ENCODE results near the gene ZIC2.

DNA sequence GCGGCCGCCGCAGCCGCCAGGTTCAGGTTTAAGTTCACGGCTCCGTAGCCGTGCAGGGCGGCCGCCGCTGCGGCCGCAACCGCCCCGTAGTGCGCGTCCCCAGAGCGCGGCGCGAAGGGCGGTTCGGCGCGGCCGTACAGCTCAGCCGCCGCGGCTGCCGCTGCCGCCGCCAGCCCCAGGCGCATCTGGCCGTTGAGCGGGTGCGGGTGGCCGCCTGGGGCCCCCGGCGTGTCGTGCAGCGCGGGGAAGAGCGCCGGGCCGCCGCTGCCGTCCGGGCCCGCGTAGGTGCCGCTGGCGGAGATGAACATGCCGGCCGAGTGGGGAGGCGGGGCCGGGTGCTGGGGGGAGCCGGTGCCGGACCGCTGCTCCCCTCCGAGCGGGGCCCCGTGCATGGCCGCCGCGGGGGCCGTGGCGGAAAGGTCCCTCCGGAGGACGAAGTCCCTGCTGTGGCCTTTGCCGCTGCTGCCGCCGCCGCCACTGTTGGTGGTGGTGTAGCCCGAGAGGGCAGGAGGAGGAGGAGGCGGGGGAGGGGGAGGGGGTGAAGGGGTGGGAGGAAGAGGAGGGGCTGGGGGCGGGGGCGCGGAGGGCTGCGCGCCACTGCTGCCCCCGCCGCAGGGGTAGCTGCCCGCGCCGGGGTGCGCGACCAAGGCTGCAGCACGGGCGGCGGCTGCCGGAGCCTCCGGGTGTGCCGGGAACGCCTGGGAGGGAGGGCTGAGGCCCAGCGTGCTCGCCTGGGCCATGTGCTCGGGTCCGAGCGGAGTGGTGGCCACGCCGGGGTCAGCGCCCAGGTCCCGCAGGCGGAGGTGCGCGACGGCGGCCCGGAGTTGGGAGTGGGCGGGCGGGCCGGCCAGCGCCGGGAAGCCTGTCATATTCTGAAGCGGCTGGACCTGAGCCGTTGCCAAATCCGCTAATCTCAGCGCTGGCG is 10.7 kb upstream of the ZIC2 start:
- TF ChIP-seq EZH2 (IDR thresholded peaks at IDR 0.05) (no peak), POLR2AphosphoS5 (IDR thresholded peaks at IDR 0.05; ENCODE audit: borderline replicate concordance, low read depth, low read length) (peak; percentile 57; the same call in 1 of the 2 replicates)

All from SK-N-MC (cell line).